GM23338 (cell line): ENCODE measurements around the gene RPS6KC1. TPM values are rescaled to one million over a fixed set of nuclear protein-coding genes. Genes with fewer than 3 reads are reported as not detected.
"Not testable (repeated sequence)": the region's sequence is repeated elsewhere in the genome, so short reads cannot be mapped to it uniquely, and the experiment has no call there.

Experiments used
- ATAC-seq: fragments of 200-7000 bp; cut with Tn5 transposase; 3 replicates; pipeline ENCODE4 v1.9.1; 2020
- DNase-seq: peaks from one replicate; pipeline ENCODE4 v3.0.0-alpha.2; 2015; ENCODE audit warnings: low spot score
- H2AFZ ChIP-seq: fragments of 200-600 bp; sonication (generic); 2 replicates; pipeline ENCODE4 v1.8.0; 2016; ENCODE audit warnings: antibody characterized with exemption, mild to moderate bottlenecking, moderate library complexity
- H3F3A ChIP-seq: fragments of 200-600 bp; sonication (generic); replicated peaks from 2 replicates; pipeline ENCODE4 v1.8.0; 2017; ENCODE audit warnings: antibody characterized with exemption, mixed run types, low read depth
- H3K27ac ChIP-seq: fragments of 200-600 bp; sonication (generic); 2 replicates; pipeline ENCODE4 v1.6.1; 2016; ENCODE audit warnings: low read depth
- H3K27me3 ChIP-seq: fragments of 200-600 bp; sonication (generic); 2 replicates; pipeline ENCODE4 v1.8.0; 2016; ENCODE audit warnings: mild to moderate bottlenecking, mixed run types, moderate library complexity; ENCODE audit not compliant: insufficient read depth
- H3K36me3 ChIP-seq: fragments of 200-600 bp; sonication (generic); 2 replicates; pipeline ENCODE4 v1.8.0; 2016; ENCODE audit warnings: mild to moderate bottlenecking; ENCODE audit not compliant: insufficient read depth
- H3K4me1 ChIP-seq: fragments of 200-600 bp; sonication (generic); 2 replicates; pipeline ENCODE4 v1.8.0; 2016; ENCODE audit warnings: mild to moderate bottlenecking, moderate library complexity; ENCODE audit not compliant: insufficient read depth
- H3K4me2 ChIP-seq: fragments of 200-600 bp; sonication (generic); 2 replicates; pipeline ENCODE4 v1.7.1; 2017; ENCODE audit warnings: mixed run types
- H3K4me3 ChIP-seq: fragments of 200-600 bp; sonication (generic); 2 replicates; pipeline ENCODE4 v1.6.1; 2016; ENCODE audit warnings: mixed run types
- H3K79me2 ChIP-seq: fragments of 200-600 bp; sonication (generic); replicated peaks from 2 replicates; pipeline ENCODE4 v1.8.0; 2017; ENCODE audit warnings: mild to moderate bottlenecking; ENCODE audit not compliant: insufficient read depth
- H3K9me2 ChIP-seq: fragments of 200-600 bp; sonication (generic); 2 replicates; pipeline ENCODE4 v1.8.0; 2017; ENCODE audit not compliant: insufficient read depth
- H4K20me1 ChIP-seq: fragments of 200-600 bp; sonication (generic); replicated peaks from 2 replicates; pipeline ENCODE4 v1.8.0; 2017; ENCODE audit warnings: mild to moderate bottlenecking; ENCODE audit not compliant: insufficient read depth
- H3K27ac Mint-ChIP-seq: 2 replicates; pipeline ENCODE4 v1.8.0; 2020; ENCODE audit warnings: inconsistent platforms, mild to moderate bottlenecking, moderate library complexity, mixed read lengths
- H3K27me3 Mint-ChIP-seq: 3 replicates; pipeline ENCODE4 v1.8.0; 2022; ENCODE audit warnings: low read depth, mild to moderate bottlenecking, moderate library complexity, mixed read lengths, inconsistent platforms; ENCODE audit not compliant: insufficient read depth, poor library complexity
- H3K36me3 Mint-ChIP-seq: 3 replicates; pipeline ENCODE4 v1.8.0; 2021; ENCODE audit warnings: low read depth, mild to moderate bottlenecking, inconsistent platforms, moderate library complexity, mixed read lengths
- H3K4me1 Mint-ChIP-seq: 3 replicates; pipeline ENCODE4 v1.8.0; 2020; ENCODE audit warnings: mild to moderate bottlenecking, inconsistent platforms, mixed read lengths
- H3K4me3 Mint-ChIP-seq: 3 replicates; pipeline ENCODE4 v1.8.0; 2021; ENCODE audit warnings: moderate library complexity, mild to moderate bottlenecking, inconsistent platforms, mixed read lengths
- H3K9me3 Mint-ChIP-seq: 3 replicates; pipeline ENCODE4 v1.8.0; 2020; ENCODE audit warnings: moderate library complexity, mild to moderate bottlenecking, inconsistent platforms, mixed read lengths
- JUNB ChIP-seq: IDR thresholded peaks from one replicate; pipeline ENCODE4 v1.6.1; 2016; ENCODE audit warnings: antibody characterized with exemption; ENCODE audit not compliant: unreplicated experiment
- NANOG ChIP-seq: IDR thresholded peaks from 2 replicates; pipeline ENCODE4 v1.6.1; 2016; ENCODE audit warnings: antibody characterized with exemption, borderline replicate concordance
- POLR2AphosphoS5 ChIP-seq: IDR thresholded peaks from 2 replicates; pipeline ENCODE4 v1.6.1; 2016; ENCODE audit warnings: antibody characterized with exemption, low read depth
- REST ChIP-seq: IDR thresholded peaks from one replicate; pipeline ENCODE4 v1.6.1; 2018; ENCODE audit warnings: antibody characterized with exemption; ENCODE audit not compliant: unreplicated experiment
- STAT1 ChIP-seq: IDR thresholded peaks from one replicate; pipeline ENCODE4 v1.6.1; 2016; ENCODE audit warnings: antibody characterized with exemption; ENCODE audit not compliant: unreplicated experiment
- ZNF114 ChIP-seq: fragments of 250-450 bp; sonication (Bioruptor Pico); IDR thresholded peaks from 2 replicates; pipeline ENCODE4 v1.5.0; 2020; ENCODE audit warnings: mild to moderate bottlenecking, moderate library complexity
- polyA plus RNA-seq: library from polyadenylated mRNA; unstranded; fragments of >200 nt; fragmentation: Nextera tagmentation; extraction: Ambion mirVana; gene quantifications from 2 replicates; pipeline ENCODE4 v1.2.1, GENCODE V29; 2016
- total RNA-seq: library from RNA; depleted of rRNA; stranded (reverse); fragments of >200 nt; shearing (Covaris generic); gene quantifications from 2 replicates; pipeline ENCODE4 v1.2.3, GENCODE V29; 2014

Gene RPS6KC1
- total and polyA plus RNA-seq, 2 experiments from 2014 or later, result 7.9 to 24.9 TPM

DNA sequence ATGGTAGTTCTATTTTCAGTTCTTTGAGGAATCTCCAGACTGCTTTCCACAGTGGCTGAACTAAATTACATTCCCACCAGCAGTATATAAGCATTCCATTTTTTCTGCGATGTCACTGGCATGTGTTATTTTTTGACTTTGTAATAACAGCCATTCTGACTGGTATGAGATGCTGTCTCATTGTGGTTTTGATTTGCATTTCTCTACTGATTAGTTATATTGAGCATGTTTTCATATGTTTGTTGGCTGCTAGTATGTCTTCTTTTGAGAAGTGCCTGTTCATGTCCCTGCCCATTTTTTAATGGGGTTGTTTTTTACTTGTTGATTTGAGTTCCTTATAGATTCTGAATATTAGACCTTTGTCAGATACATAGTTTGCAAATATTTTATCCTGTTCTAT lies 87.9 kb downstream of the RPS6KC1 start (continued):
- no peak for TF ChIP-seq REST
- no peak for TF ChIP-seq POLR2AphosphoS5
- no peak for TF ChIP-seq NANOG
- no peak for TF ChIP-seq ZNF114 (CRISPR knock-in tag)
- no peak for TF ChIP-seq STAT1

GRCh38 chr1:213148905-213149304 lies 97.9 kb downstream of the RPS6KC1 start:
- H2AFZ ChIP-seq, result no peak overlapping the region
- H3K4me1 ChIP-seq, result no peaks in the 10 kb centered on the region
- H3K79me2 ChIP-seq, result peaks cover 5% of the 10 kb centered on the region
- H3F3A ChIP-seq, result no peaks in the 10 kb centered on the region
- DNase-seq, result no peak
- Mint-ChIP-seq H3K36me3 (peaks cover 20% of the 10 kb centered on the region), H3K27me3 (peaks cover 3% of the 10 kb centered on the region), H3K27ac (no peak overlapping the region), H3K4me3 (no peak overlapping the region), H3K9me3 (peaks cover 21% of the 10 kb centered on the region), H3K4me1 (no peaks in the 10 kb centered on the region)
- H4K20me1 ChIP-seq, result no peaks in the 10 kb centered on the region
- no peaks in the 10 kb centered on the region; the same call in 1 of the 2 replicates for H3K36me3 ChIP-seq
- H3K27me3 ChIP-seq, result no peaks in the 10 kb centered on the region
- no peaks in the 10 kb centered on the region for H3K9me2 ChIP-seq
- no peak overlapping the region for H3K4me2 ChIP-seq
- H3K4me3 ChIP-seq, result no peak overlapping the region
- no peak for ATAC-seq
- no peak for TF ChIP-seq ZNF114 (CRISPR knock-in tag)
- TF ChIP-seq JUNB, result no peak
- no peak overlapping the region for H3K27ac ChIP-seq

- ATAC-seq, H3K4me3 Mint-ChIP-seq: not testable (repeated sequence)
- peaks cover 29% of the 10 kb centered on the region for H3K36me3 Mint-ChIP-seq
Observed at GRCh38 chr1:213150090-213150489, 99.0 kb downstream of the RPS6KC1 start.

More at GRCh38 chr1:213150090-213150489, 99.0 kb downstream of the RPS6KC1 start:
- not testable (repeated sequence) for DNase-seq, H3K79me2 ChIP-seq, H4K20me1 ChIP-seq, H3K36me3 ChIP-seq, H3K27me3 Mint-ChIP-seq, H3K9me2 ChIP-seq, H3K4me3 ChIP-seq, H3K4me1 ChIP-seq, H3K27me3 ChIP-seq, H3K27ac Mint-ChIP-seq, H2AFZ ChIP-seq, H3F3A ChIP-seq, H3K27ac ChIP-seq, H3K4me1 Mint-ChIP-seq, H3K4me2 ChIP-seq
- H3K9me3 Mint-ChIP-seq, result peaks cover 27% of the 10 kb centered on the region
